Esophagus squamous epithelium (tissue), 5 donors: ENCODE results near the gene KRT35. TPM values are rescaled to one million over a fixed set of nuclear protein-coding genes. Genes with fewer than 3 reads are reported as not detected.

ENCODE experiments used
- DNase-seq: peaks from one replicate; lab custom pipeline; 2025; lab: John Stamatoyannopoulos, UW
- H3K27ac ChIP-seq, 4 donors: fragments of 200-600 bp; sonication (generic); one replicate each; pipeline ENCODE4 v1.5.1; 2016 to 2019; ENCODE audit warnings: mild to moderate bottlenecking in 1 of 4
- H3K27me3 ChIP-seq, 4 donors: fragments of 200-600 bp; sonication (generic); 1 replicate in 3 of 4; 2 replicates in 1 of 4; pipeline versions ENCODE4 v1.5.1 to v1.6.0; 2017 to 2021; ENCODE audit warnings: antibody characterized with exemption in 1 of 4
- H3K36me3 ChIP-seq, 3 donors: fragments of 200-600 bp; sonication (generic); one replicate each; pipeline ENCODE4 v1.5.1; 2016 to 2019
- H3K4me1 ChIP-seq, 3 donors: fragments of 200-600 bp; sonication (generic); one replicate each; pipeline ENCODE4 v1.5.1; 2017 to 2019
- H3K4me3 ChIP-seq, 4 donors: fragments of 200-600 bp; sonication (generic); 1 replicate in 3 of 4; 2 replicates in 1 of 4; pipeline ENCODE4 v1.5.1; 2016 to 2019; ENCODE audit warnings: mild to moderate bottlenecking in 2 of 4, moderate library complexity in 1 of 4
- H3K9me3 ChIP-seq, 3 donors: fragments of 200-600 bp; sonication (generic); one replicate each; pipeline ENCODE4 v1.5.1; 2016 to 2019
- POLR2A ChIP-seq, 4 donors: fragments of 450-650 bp; IDR thresholded peaks; one replicate each; pipeline ENCODE4 v1.6.1; 2017; ENCODE audit warnings: antibody characterized with exemption in 4 of 4, mild to moderate bottlenecking in 4 of 4, moderate library complexity in 3 of 4
- WGBS, 2 donors: methylation state at CpG; one replicate each; pipeline ENCODE4 v1.1.5; 2018; 5-methylcytosine and 5-hydroxymethylcytosine counted together
- intact Hi-C: fragments of 100-400 bp; cut with DNase I; formaldehyde crosslinking; loops from one replicate; pipeline ENCODE4 v1.15.0; 2022
- total RNA-seq, 4 donors: library from RNA; depleted of rRNA; stranded (reverse); fragments of >200 nt; gene quantifications; one replicate each; pipeline ENCODE4 v1.1.0, GENCODE V29; 2016
- TF ChIP-seq, protein P1 (sequence below), 6 experiments: fragments of 450-650 bp in 4 of 6; fragments of 200-600 bp in 2 of 6; sonication (generic) in 2 of 6; IDR thresholded peaks; one replicate each; pipeline ENCODE4 v1.5.1; 2016 to 2019; ENCODE audit warnings: antibody characterized with exemption in 6 of 6, mild to moderate bottlenecking in 4 of 6, moderate library complexity in 4 of 6
- donor health status: DM: yes; HTN: yes; CAD: no.

Gene KRT35
- total RNA-seq, 4 donors from 2014 or later, result not detected

DNA sequence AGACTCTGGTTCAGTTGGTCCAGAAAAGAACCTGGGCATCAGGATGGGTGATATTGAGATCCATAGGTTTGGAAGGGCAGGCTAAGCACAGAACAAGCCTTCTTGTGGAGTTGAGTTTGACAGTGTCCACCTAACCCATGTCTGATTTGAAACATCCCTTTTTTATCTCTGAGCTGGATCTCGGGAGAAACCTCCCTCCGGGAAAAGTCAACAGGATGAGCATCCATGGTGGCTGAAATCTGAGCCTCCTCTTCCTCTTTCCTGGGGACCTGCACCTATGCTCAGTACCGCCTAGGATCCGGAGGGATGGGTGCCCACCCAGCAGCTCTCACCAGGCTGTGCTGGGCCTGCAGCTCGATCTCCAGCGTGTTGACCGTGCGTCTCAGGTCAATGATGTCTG lies 17.2 kb downstream of the KRT35 start:
- intact Hi-C loops, result no loop called here
- DNase-seq, result no peak
- Histone ChIP-seq H3K27me3 (no peaks in the 10 kb centered on the region), H3K4me3 (no peak overlapping the region), H3K36me3 (no peaks in the 10 kb centered on the region), H3K27ac (peak overlapping the region in 2 of 4 donors; percentile 60 to 64), H3K4me1 (peaks cover 15 to 76% (median 29%) of the 10 kb centered on the region in 3 donors), H3K9me3 (no peaks in the 10 kb centered on the region)
- TF ChIP-seq, protein P1, sequence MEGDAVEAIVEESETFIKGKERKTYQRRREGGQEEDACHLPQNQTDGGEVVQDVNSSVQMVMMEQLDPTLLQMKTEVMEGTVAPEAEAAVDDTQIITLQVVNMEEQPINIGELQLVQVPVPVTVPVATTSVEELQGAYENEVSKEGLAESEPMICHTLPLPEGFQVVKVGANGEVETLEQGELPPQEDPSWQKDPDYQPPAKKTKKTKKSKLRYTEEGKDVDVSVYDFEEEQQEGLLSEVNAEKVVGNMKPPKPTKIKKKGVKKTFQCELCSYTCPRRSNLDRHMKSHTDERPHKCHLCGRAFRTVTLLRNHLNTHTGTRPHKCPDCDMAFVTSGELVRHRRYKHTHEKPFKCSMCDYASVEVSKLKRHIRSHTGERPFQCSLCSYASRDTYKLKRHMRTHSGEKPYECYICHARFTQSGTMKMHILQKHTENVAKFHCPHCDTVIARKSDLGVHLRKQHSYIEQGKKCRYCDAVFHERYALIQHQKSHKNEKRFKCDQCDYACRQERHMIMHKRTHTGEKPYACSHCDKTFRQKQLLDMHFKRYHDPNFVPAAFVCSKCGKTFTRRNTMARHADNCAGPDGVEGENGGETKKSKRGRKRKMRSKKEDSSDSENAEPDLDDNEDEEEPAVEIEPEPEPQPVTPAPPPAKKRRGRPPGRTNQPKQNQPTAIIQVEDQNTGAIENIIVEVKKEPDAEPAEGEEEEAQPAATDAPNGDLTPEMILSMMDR (IDR thresholded peaks at IDR 0.05), result no peak
- TF ChIP-seq POLR2A (IDR thresholded peaks at IDR 0.05), result no peak
- 90 to 98% methylated on average over 4 to 5 of the region's 8 CpGs for WGBS, 2 donors

DNA sequence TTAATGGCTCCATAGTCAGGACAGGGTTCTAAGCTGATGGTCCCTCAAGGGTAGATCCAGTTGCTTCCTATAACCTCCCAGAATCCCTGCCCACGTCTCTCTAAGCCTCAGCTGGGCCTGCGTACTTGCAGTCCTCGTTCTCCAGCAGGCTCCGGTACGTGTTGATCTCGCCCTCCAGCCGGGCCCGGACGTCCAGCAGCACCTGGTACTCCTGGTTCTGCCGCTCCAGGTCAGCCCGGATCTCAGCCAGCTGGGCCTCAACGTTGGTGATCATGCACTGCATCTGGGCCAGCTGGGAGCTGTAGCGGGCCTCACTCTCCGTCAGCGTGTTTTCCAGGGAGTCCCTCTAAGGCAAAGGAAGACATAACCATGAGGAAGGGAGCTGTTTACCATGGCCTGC lies 18.2 kb downstream of the KRT35 start:
- H3K4me1 ChIP-seq, result peaks cover 15 to 81% (median 29%) of the 10 kb centered on the region in 3 donors
- intact Hi-C loops, result no loop called here
- no peaks in the 10 kb centered on the region for H3K27me3 ChIP-seq
- no peaks in the 10 kb centered on the region for H3K9me3 ChIP-seq
- no peak overlapping the region for H3K4me3 ChIP-seq
- H3K36me3 ChIP-seq, result no peaks in the 10 kb centered on the region
- H3K27ac ChIP-seq, result peak overlapping the region in 1 of 4 donors; percentile 3
- WGBS, 2 donors, result 42 to 77% methylated on average over 5 to 11 of the region's 15 CpGs
- no peak for TF ChIP-seq POLR2A (IDR thresholded peaks at IDR 0.05)
- TF ChIP-seq, protein P1 (IDR thresholded peaks at IDR 0.05), result no peak
- no peak for DNase-seq

DNA sequence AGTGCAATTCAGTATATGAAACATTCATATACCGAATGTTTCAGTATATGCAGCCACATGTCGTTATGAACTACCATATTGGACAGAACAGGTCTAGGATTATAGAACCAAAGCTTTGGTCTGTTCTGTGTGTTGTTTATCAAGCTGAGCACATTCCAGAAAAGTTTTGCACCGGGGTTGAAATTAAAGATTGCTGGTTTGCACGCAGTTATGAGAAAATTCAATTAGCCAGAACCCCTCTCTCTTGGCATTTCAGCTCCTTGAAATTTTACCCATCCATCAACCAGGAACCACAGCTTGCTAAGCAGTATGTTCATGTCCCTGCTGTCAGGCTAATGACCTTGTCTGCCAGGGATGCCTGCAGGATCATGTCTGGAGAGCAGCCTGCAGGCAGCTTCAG lies 23.3 kb downstream of the KRT35 start:
- H3K27ac ChIP-seq, result peak overlapping the region in 2 of 4 donors; percentile 55 to 73
- DNase-seq, result no peak
- no peaks in the 10 kb centered on the region for H3K27me3 ChIP-seq
- no peaks in the 10 kb centered on the region for H3K9me3 ChIP-seq
- TF ChIP-seq, protein P1 (IDR thresholded peaks at IDR 0.05), result no peak
- no peak for TF ChIP-seq POLR2A (IDR thresholded peaks at IDR 0.05)
- no peaks in the 10 kb centered on the region for H3K36me3 ChIP-seq
- H3K4me1 ChIP-seq, result peaks cover 12 to 63% (median 23%) of the 10 kb centered on the region in 3 donors
- H3K4me3 ChIP-seq, result no peak overlapping the region
- intact Hi-C loops, result no loop called here
- 38 to 42% methylated on average over 4 of the region's 4 CpGs for WGBS, 2 donors

DNA sequence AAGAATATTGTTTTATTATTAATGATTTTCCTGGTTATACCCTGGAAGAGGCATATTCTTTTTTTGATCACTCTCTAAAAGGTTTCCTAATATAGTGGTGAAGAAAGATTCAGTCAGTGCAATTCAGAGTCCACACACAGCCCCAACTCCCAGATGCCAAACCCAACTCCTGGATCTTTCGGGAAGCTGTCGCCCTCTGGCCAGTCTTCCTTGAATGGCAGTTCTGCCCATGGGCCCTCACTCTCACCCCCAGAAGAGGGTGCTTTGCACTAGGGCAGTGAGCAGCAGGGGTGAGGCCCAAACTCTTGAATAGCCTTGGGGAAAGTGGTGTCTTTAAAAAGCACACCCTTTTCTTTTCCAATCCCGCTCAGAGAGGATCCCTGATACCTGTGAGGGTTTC lies 24.7 kb downstream of the KRT35 start:
- peak overlapping the region in 3 of 4 donors; percentile 44 to 73 (median 55) for H3K27ac ChIP-seq

DNA sequence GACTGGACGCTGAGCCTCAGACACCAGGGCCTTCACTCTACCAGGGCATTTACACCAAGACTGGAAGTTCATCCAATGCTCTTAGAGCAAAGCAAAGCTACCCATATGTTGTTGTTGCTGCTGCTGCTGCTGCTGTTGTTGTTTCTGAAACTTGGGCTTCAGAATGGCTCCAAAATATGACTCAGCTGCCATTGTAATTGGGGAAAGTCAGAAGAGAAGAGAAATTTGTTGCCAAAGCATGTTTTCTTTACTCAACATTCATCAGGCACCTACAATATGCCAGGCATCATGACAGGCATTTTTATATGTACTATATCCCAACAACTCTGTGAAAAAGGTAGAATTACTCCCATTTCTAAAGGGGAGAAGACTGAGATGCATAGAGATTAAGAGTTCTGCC lies 25.7 kb downstream of the KRT35 start:
- H3K4me3 ChIP-seq, result no peak overlapping the region
- TF ChIP-seq POLR2A (IDR thresholded peaks at IDR 0.05), result no peak
- TF ChIP-seq, protein P1 (IDR thresholded peaks at IDR 0.05), result no peak
- H3K4me1 ChIP-seq, result peaks cover 12 to 55% (median 23%) of the 10 kb centered on the region in 3 donors
- no peaks in the 10 kb centered on the region for H3K9me3 ChIP-seq
- no peaks in the 10 kb centered on the region for H3K36me3 ChIP-seq
- intact Hi-C loops, result no loop called here
- DNase-seq, result no peak
- H3K27me3 ChIP-seq, result no peaks in the 10 kb centered on the region
- peak overlapping the region in 3 of 4 donors; percentile 14 to 73 (median 55) for H3K27ac ChIP-seq
- 86% methylated on average over 1 of the region's 1 CpG; no CpG with 5 or more reads in 1 of the 2 donors for WGBS, 2 donors

More for the DNA sequence above, 24.7 kb downstream of the KRT35 start:
- DNase-seq, result no peak
- Histone ChIP-seq H3K4me3 (no peak overlapping the region), H3K27me3 (no peaks in the 10 kb centered on the region), H3K4me1 (peaks cover 12 to 55% (median 23%) of the 10 kb centered on the region in 3 donors), H3K9me3 (no peaks in the 10 kb centered on the region), H3K36me3 (no peaks in the 10 kb centered on the region)
- intact Hi-C loops, result no loop called here
- TF ChIP-seq, protein P1 (IDR thresholded peaks at IDR 0.05), result peak in 1 of 6 experiments; percentile 30
- TF ChIP-seq POLR2A (IDR thresholded peaks at IDR 0.05), result no peak
- 50 to 72% methylated on average over 2 to 3 of the region's 3 CpGs for whole genome bisulfite sequencing, 2 donors
